Gastrocnemius medialis (tissue), 4 donors: ENCODE results near the gene KATNAL2.

Experiments used
- POLR2A ChIP-seq, 2 donors: fragments of 450-650 bp; IDR thresholded peaks; one replicate each; pipeline ENCODE4 v1.6.1; 2017; ENCODE audit warnings: antibody characterized with exemption in 2 of 2, mild to moderate bottlenecking in 2 of 2, moderate library complexity in 2 of 2
- TF ChIP-seq, protein P1 (sequence below), 5 experiments: fragments of 450-650 bp in 3 of 5; fragments of 200-600 bp in 2 of 5; sonication (generic) in 2 of 5; IDR thresholded peaks in 4 of 5; conservative IDR thresholded peaks in 1 of 5; 1 replicate in 4 of 5; 2 replicates in 1 of 5; pipeline ENCODE4 v1.5.1; 2016 to 2019; ENCODE audit warnings: antibody characterized with exemption in 5 of 5, mild to moderate bottlenecking in 3 of 5, moderate library complexity in 3 of 5

DNA sequence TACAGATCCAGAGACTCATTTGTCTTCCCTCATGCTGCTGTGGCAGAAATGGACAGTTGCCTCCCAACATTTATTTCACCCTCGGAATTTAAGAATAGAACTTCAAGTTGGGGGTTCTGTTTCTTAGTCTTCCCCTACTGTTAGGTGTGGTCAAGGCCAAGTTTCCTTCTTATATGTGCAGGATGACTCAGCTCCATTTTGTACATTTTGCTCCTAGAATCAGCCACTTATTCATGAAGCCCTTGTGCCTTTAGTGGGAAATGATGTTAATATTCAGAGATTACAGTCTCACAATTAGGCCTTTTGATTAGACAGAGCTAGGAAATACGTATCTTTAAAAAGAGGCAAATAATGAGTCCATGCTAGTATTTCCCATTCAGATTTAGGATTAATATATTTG lies 164.2 kb downstream of the KATNAL2 start:
- TF ChIP-seq, protein P1, sequence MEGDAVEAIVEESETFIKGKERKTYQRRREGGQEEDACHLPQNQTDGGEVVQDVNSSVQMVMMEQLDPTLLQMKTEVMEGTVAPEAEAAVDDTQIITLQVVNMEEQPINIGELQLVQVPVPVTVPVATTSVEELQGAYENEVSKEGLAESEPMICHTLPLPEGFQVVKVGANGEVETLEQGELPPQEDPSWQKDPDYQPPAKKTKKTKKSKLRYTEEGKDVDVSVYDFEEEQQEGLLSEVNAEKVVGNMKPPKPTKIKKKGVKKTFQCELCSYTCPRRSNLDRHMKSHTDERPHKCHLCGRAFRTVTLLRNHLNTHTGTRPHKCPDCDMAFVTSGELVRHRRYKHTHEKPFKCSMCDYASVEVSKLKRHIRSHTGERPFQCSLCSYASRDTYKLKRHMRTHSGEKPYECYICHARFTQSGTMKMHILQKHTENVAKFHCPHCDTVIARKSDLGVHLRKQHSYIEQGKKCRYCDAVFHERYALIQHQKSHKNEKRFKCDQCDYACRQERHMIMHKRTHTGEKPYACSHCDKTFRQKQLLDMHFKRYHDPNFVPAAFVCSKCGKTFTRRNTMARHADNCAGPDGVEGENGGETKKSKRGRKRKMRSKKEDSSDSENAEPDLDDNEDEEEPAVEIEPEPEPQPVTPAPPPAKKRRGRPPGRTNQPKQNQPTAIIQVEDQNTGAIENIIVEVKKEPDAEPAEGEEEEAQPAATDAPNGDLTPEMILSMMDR (IDR thresholded peaks at IDR 0.05 in 4 of 5, conservative IDR thresholded peaks at IDR 0.05 in 1 of 5), result no peak
- no peak for TF ChIP-seq POLR2A (IDR thresholded peaks at IDR 0.05)
